Measurements from ENCODE around the gene KCNG2.

The KCNG2 gene

GRCh38 chr18:79786304-79786703 is 11.4 kb upstream of the KCNG2 start:
- DNase-seq, result no peak

GRCh38 chr18:79786786-79787526 is 10.8 kb upstream of the KCNG2 start:
- no peak for DNase-seq

- DNase-seq, result no peak
Observed at GRCh38 chr18:79787527-79787864, 10.2 kb upstream of the KCNG2 start.

- no peak for DNase-seq
Observed at GRCh38 chr18:79787865-79788733, 9.6 kb upstream of the KCNG2 start.

GRCh38 chr18:79788734-79789085 is 9.0 kb upstream of the KCNG2 start:
- DNase-seq, result no peak

- DNase-seq, result no peak
Observed at GRCh38 chr18:79789091-79789891, 8.4 kb upstream of the KCNG2 start.

- no peak for DNase-seq
Observed at GRCh38 chr18:79789901-79790890, 7.5 kb upstream of the KCNG2 start.

GRCh38 chr18:79790996-79791972 is 6.5 kb upstream of the KCNG2 start:
- peak; percentile 3 for DNase-seq

- no peak for DNase-seq
Observed at GRCh38 chr18:79792096-79792987, 5.4 kb upstream of the KCNG2 start.

GRCh38 chr18:79792988-79793355 is 4.8 kb upstream of the KCNG2 start:
- no peak for DNase-seq

- no peak for DNase-seq
Observed at GRCh38 chr18:79794846-79795245, 2.9 kb upstream of the KCNG2 start.

- DNase-seq, result no peak
Observed at GRCh38 chr18:79795446-79795845, 2.3 kb upstream of the KCNG2 start.

- DNase-seq, result no peak
Observed at GRCh38 chr18:79796016-79796415, 1.7 kb upstream of the KCNG2 start.

GRCh38 chr18:79796531-79797405 is 970 bp upstream of the KCNG2 start:
- DNase-seq, result no peak

- DNase-seq, result no peak
Observed at GRCh38 chr18:79798346-79798998, 734 bp downstream of the KCNG2 start.

GRCh38 chr18:79798999-79799370 is 1.2 kb downstream of the KCNG2 start:
- no peak for DNase-seq

GRCh38 chr18:79799619-79800370 is 2.1 kb downstream of the KCNG2 start:
- DNase-seq, result no peak
